AG04450 (cell line): ENCODE measurements around the gene USP35. TPM values are rescaled to one million over a fixed set of nuclear protein-coding genes. Genes with fewer than 3 reads are reported as not detected.

Experiments used
- CTCF ChIA-PET: fragments of 300-600, 350-600 bp; formaldehyde crosslinking; extraction: SDS; loops from one replicate; lab custom pipeline; 2022; ENCODE audit warnings: antibody characterized with exemption, inconsistent platforms; lab: Charles Lee
- POLR2A ChIA-PET: fragments of 350-600 bp; formaldehyde crosslinking; extraction: SDS; loops from one replicate; lab custom pipeline; 2021; ENCODE audit warnings: antibody characterized with exemption, inconsistent platforms; lab: Yijun Ruan, JAX
- DNase-seq: peaks from one replicate; pipeline ENCODE4 v3.0.0-alpha.2; 2011; ENCODE audit warnings: low read depth, low spot score
- H3K27ac ChIP-seq: one replicate; pipeline ENCODE4 v1.5.1; 2012; ENCODE audit warnings: low read depth, low read length, control low read depth
- H3K27me3 ChIP-seq: one replicate; pipeline ENCODE4 v1.6.0; 2012; ENCODE audit warnings: low read length; ENCODE audit not compliant: control insufficient read depth, insufficient read depth
- H3K4me3 ChIP-seq: 2 replicates; pipeline ENCODE4 v1.5.1; 2011; ENCODE audit warnings: mild to moderate bottlenecking, low read depth, low read length, control low read depth
- H3K9me3 ChIP-seq: 2 replicates; pipeline ENCODE4 v1.5.1; 2012; ENCODE audit warnings: low read length; ENCODE audit not compliant: control insufficient read depth, insufficient read depth
- polyA plus RNA-seq: library from polyadenylated mRNA; depleted of rRNA; stranded (reverse); fragments of >200 nt; gene quantifications from 2 replicates; pipeline ENCODE4 v1.2.3, GENCODE V29; 2011
- TF ChIP-seq, protein P1 (sequence below): IDR thresholded peaks from 2 replicates; pipeline ENCODE4 v1.5.1; 2011; ENCODE audit warnings: low read depth, low read length, control low read depth, inconsistent platforms

The USP35 gene
- polyA plus RNA-seq, 1 experiment, result 5.5 TPM

DNA sequence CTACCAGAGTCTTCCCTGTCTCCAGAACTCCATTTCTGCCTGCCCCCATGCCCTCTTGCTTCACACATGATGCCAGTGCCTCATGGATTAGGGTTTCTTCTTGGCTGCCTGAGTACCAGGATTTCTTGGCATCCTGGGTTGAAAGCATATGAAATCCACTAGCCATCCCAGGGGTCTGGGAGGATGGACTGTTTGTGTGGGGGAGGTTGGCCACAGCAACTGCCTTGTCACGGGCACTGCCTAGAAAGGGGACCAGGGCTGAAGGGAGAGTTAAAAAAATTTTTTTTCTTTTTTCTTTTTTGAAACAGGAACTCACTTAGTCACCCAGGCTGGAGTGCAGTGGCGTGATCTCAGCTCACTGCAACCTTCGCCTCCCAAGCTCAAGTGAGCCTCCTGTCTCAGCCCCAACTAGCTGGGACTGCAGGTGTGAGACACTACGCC, 4.2 kb downstream of the USP35 start:
- DNase-seq, result no peak
- TF ChIP-seq, protein P1, sequence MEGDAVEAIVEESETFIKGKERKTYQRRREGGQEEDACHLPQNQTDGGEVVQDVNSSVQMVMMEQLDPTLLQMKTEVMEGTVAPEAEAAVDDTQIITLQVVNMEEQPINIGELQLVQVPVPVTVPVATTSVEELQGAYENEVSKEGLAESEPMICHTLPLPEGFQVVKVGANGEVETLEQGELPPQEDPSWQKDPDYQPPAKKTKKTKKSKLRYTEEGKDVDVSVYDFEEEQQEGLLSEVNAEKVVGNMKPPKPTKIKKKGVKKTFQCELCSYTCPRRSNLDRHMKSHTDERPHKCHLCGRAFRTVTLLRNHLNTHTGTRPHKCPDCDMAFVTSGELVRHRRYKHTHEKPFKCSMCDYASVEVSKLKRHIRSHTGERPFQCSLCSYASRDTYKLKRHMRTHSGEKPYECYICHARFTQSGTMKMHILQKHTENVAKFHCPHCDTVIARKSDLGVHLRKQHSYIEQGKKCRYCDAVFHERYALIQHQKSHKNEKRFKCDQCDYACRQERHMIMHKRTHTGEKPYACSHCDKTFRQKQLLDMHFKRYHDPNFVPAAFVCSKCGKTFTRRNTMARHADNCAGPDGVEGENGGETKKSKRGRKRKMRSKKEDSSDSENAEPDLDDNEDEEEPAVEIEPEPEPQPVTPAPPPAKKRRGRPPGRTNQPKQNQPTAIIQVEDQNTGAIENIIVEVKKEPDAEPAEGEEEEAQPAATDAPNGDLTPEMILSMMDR, result no peak
- H3K27ac ChIP-seq, result no peak overlapping the region
- no peaks in the 10 kb centered on the region for H3K9me3 ChIP-seq
- ChIA-PET POLR2A (no interaction called here), CTCF (interaction anchor here (1.0 kb wide), 1 partner anchor 371 kb away, joined by 4 read pairs; no protein-coding TSS in a partner anchor)
- no peak overlapping the region for H3K4me3 ChIP-seq
- no peaks in the 10 kb centered on the region for H3K27me3 ChIP-seq

GRCh38 chr11:78193806-78194205, 5.1 kb downstream of the USP35 start:
- H3K9me3 ChIP-seq, result no peaks in the 10 kb centered on the region
- POLR2A ChIA-PET, result no interaction called here
- H3K27ac ChIP-seq, result no peak overlapping the region
- no peaks in the 10 kb centered on the region for H3K27me3 ChIP-seq
- DNase-seq, result no peak
- H3K4me3 ChIP-seq, result no peak overlapping the region
- TF ChIP-seq, protein P1, result no peak
- CTCF ChIA-PET, result interaction anchor here (1.0 kb wide), 1 partner anchor 371 kb away, joined by 4 read pairs; no protein-coding TSS in a partner anchor

DNA sequence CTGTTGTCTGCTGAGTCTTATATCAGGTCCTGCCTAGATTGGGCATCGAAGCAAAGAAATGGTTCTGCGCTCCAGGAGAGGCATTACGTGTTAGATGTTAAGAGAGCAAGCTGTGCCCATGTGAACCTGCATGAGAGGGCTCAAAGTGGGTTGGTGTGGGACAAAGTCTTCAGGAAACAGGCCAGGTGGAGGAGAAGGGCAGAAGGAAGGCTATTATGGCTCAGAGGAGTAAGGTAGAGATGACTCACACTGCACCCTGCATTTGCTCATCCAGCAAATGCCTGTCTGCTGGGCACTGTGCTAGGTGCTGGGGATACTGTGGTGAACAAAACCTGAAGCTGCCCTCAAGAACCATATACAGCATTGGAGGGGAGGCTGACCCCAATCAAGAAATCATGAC, 5.8 kb downstream of the USP35 start:
- no peak overlapping the region for H3K27ac ChIP-seq
- H3K4me3 ChIP-seq, result no peak overlapping the region
- DNase-seq, result no peak
- POLR2A ChIA-PET, result no interaction called here
- TF ChIP-seq, protein P1, result no peak
- no peaks in the 10 kb centered on the region for H3K9me3 ChIP-seq
- CTCF ChIA-PET, result interaction anchor here (1.4 kb wide), 1 partner anchor 370 kb away, joined by 3 read pairs; no protein-coding TSS in a partner anchor
- no peaks in the 10 kb centered on the region for H3K27me3 ChIP-seq

GRCh38 chr11:78195917-78196560, 7.3 kb downstream of the USP35 start:
- Histone ChIP-seq H3K27me3 (no peaks in the 10 kb centered on the region), H3K4me3 (no peak overlapping the region), H3K27ac (no peak overlapping the region), H3K9me3 (no peaks in the 10 kb centered on the region)
- POLR2A ChIA-PET, result no interaction called here
- CTCF ChIA-PET, result interaction anchor here (1.4 kb wide), 1 partner anchor 369 kb away, joined by 3 read pairs; no protein-coding TSS in a partner anchor
- DNase-seq, result no peak
- TF ChIP-seq, protein P1, result no peak

DNA sequence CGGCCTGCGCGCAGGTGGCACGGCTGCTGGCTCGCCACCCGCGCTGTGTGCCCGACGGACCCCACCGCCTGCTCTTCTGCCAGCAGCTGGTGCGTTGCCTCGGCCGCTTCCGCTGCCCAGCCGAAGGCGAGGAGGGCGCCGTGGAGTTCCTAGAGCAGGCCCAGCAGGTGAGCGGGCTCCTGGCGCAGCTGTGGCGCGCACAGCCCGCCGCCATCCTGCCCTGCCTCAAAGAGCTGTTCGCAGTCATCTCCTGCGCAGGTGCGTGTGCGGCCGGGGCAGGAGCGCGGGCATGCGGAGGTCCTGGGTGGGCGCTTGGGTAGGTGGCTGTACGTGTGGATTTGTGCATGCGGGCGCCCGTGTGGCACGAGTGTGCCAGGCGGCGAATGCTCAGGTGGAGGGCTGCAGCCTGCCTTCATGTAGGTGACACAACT, 8.0 kb downstream of the USP35 start:
- Histone ChIP-seq H3K4me3 (no peak overlapping the region), H3K9me3 (no peaks in the 10 kb centered on the region), H3K27ac (no peak overlapping the region), H3K27me3 (no peaks in the 10 kb centered on the region)
- DNase-seq, result no peak
- ChIA-PET CTCF (no interaction called here), POLR2A (no interaction called here)
- TF ChIP-seq, protein P1, result no peak
